HepG2 (cell line): Measurements from ENCODE around the gene TP53I3. TPM values are rescaled to one million over a fixed set of nuclear protein-coding genes. Genes with fewer than 3 reads are reported as not detected.

Source experiments
- FOXC1 ChIP-seq: sonication (generic); formaldehyde crosslinking; IDR thresholded peaks from 2 replicates; pipeline ENCODE4 v1.8.0; 2022; ENCODE audit warnings: mild to moderate bottlenecking, missing genetic modification reagents, borderline replicate concordance
- GABPA ChIP-seq, 2 experiments: IDR thresholded peaks; 2 replicates each; pipeline ENCODE4 v1.6.1; 2011 to 2016; ENCODE audit warnings: low read depth in 2 of 2, low read length in 1 of 2, missing biosample characterization in 1 of 2, missing genetic modification characterization in 1 of 2
- GPN1 ChIP-seq: sonication (generic); formaldehyde crosslinking; IDR thresholded peaks from 2 replicates; pipeline ENCODE4 v1.5.1; 2020; ENCODE audit warnings: missing genetic modification reagents, borderline replicate concordance
- PHF20 ChIP-seq: sonication (generic); formaldehyde crosslinking; IDR thresholded peaks from 2 replicates; pipeline ENCODE4 v1.5.0; 2020; ENCODE audit warnings: mild to moderate bottlenecking, missing genetic modification reagents
- SMC3 ChIP-seq: IDR thresholded peaks from 2 replicates; pipeline ENCODE4 v1.6.1; 2011; ENCODE audit warnings: low read length, improper control_type of control experiment
- TAF1 ChIP-seq: sonication (generic); formaldehyde crosslinking; IDR thresholded peaks from 2 replicates; pipeline ENCODE4 v1.4.0; 2020; ENCODE audit warnings: missing genetic modification reagents
- TCF7 ChIP-seq: sonication (generic); IDR thresholded peaks from 2 replicates; pipeline ENCODE4 v1.6.1; 2016; ENCODE audit warnings: antibody characterized with exemption, low read depth
- ZBTB20 ChIP-seq: sonication (generic); formaldehyde crosslinking; IDR thresholded peaks from 2 replicates; pipeline ENCODE4 v1.8.1; 2023; ENCODE audit warnings: missing genetic modification reagents, low read depth, mild to moderate bottlenecking, borderline replicate concordance
- ZNF350 ChIP-seq: sonication (generic); formaldehyde crosslinking; IDR thresholded peaks from 2 replicates; pipeline ENCODE4 v1.4.0; 2020; ENCODE audit warnings: mild to moderate bottlenecking, low read depth, missing genetic modification reagents, borderline replicate concordance
- ZNF550 ChIP-seq: sonication (generic); formaldehyde crosslinking; IDR thresholded peaks from 2 replicates; pipeline ENCODE4 v1.4.0; 2020; ENCODE audit warnings: mild to moderate bottlenecking, missing genetic modification reagents, borderline replicate concordance
- ZNF569 ChIP-seq: sonication (generic); formaldehyde crosslinking; IDR thresholded peaks from 2 replicates; pipeline ENCODE4 v1.5.0; 2020; ENCODE audit warnings: mild to moderate bottlenecking, missing genetic modification reagents, moderate library complexity, borderline replicate concordance
- ZNF619 ChIP-seq: sonication (generic); formaldehyde crosslinking; IDR thresholded peaks from 2 replicates; pipeline ENCODE4 v1.4.0; 2020; ENCODE audit warnings: mild to moderate bottlenecking, missing genetic modification reagents
- ZNF7 ChIP-seq: IDR thresholded peaks from 2 replicates; pipeline ENCODE4 v1.6.1; 2016; ENCODE audit warnings: missing biosample characterization, missing genetic modification reagents
- ZNF749 ChIP-seq: sonication (generic); formaldehyde crosslinking; IDR thresholded peaks from 2 replicates; pipeline ENCODE4 v1.8.0; 2022; ENCODE audit warnings: mild to moderate bottlenecking, missing genetic modification reagents, moderate library complexity, borderline replicate concordance
- polyA plus RNA-seq, 8 experiments: library from polyadenylated mRNA; depleted of rRNA in 3 of 8; stranded (reverse) in 7 of 8; unstranded in 1 of 8; fragments of >200 nt; fragmentation: Illumina TruSeq in 4 of 8; extraction: Trizol in 4 of 8; gene quantifications; 2 replicates each; pipeline versions ENCODE4 v1.2.1 to v1.2.3, GENCODE V29; 2011 to 2016; ENCODE audit warnings: low read depth in 4 of 8, missing spikeins in 1 of 8, mixed read lengths in 1 of 8; ENCODE audit not compliant: insufficient read depth in 1 of 8
- total RNA-seq, 5 experiments: library from RNA; depleted of rRNA; stranded (reverse); fragments of >200 nt; fragmentation: Illumina TruSeq; extraction: Trizol; gene quantifications; 2 replicates each; pipeline ENCODE4 v1.2.3, GENCODE V29; 2016; ENCODE audit warnings: low read depth in 1 of 5
- TF ChIP-seq, protein P1 (sequence below): sonication (generic); formaldehyde crosslinking; IDR thresholded peaks from 2 replicates; pipeline ENCODE4 v1.9.0; 2021; ENCODE audit warnings: missing genetic modification reagents, borderline replicate concordance
- TF ChIP-seq, protein P2 (sequence below): sonication (generic); formaldehyde crosslinking; IDR thresholded peaks from 2 replicates; pipeline ENCODE4 v1.4.0; 2020; ENCODE audit warnings: missing genetic modification reagents
- TF ChIP-seq, protein P3 (sequence below): IDR thresholded peaks from 2 replicates; pipeline ENCODE4 v1.6.1; 2016; ENCODE audit warnings: missing genetic modification reagents, missing compliant biosample characterization

TP53I3 gene
- total and polyA plus RNA-seq, 2 of the 13 experiments (the other 11 are each of a cell fraction or from before 2014, with no cell fraction given) = 25.0 to 44.1 TPM

DNA sequence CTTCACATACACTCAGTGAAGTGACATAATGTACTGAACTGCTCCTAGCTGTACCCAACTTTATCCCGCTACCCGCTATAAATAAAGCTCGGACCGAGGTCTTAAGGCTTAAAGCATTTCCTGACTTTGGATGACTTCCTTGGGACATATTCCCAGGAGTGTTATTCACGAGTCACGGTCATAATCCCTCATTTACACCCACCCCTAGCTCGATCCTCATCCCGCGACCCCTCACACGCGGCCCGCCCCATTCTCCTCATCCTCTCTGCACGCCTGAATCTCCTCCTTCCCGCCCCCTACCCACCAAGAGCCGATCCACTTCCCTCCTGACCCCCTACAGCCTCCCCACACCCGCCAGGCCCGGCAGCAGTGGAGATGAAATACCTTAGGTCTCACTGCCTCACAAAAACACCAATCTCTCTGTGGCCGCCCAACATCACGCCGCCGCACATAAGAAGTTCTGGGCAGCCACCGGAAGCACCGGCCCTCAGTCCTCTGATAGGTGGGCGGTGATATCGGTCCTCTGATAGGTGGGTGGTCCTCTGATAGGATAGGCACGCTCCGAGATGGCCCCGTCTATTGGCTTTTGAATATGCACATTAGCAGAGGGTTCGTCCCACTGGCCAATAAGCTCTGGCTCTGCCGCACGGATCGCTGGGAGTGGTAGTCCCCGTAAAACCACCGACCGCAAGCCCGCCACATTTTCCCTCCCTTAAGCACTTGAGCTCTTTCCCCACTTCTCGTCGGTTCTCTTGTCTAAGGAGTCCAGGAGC, 37.5 kb downstream of the TP53I3 start, which contains the start of gene WDCP (continued):
- TF ChIP-seq ZNF550 (CRISPR knock-in tag) (no peak), ZBTB20 (CRISPR knock-in tag) (no peak), ZNF569 (CRISPR knock-in tag) (0 out of 2 replicates have a peak, but pooled peaks have one; percentile 53), SMC3 (no peak), ZNF7 (CRISPR knock-in tag) (no peak), TCF7 (no peak), FOXC1 (CRISPR knock-in tag) (no peak), ZNF619 (CRISPR knock-in tag) (peak; percentile 44; the same call in 1 of the 2 replicates), TAF1 (CRISPR knock-in tag) (peak; percentile 95), PHF20 (no peak; the same call in 1 of the 2 replicates), GABPA (IDR thresholded peaks at IDR 0.05; ENCODE audit: low read depth, low read length) (peak; percentile 77), GABPA (CRISPR knock-in tag; IDR thresholded peaks at IDR 0.05; ENCODE audit: low read depth) (peak; percentile 96), ZNF350 (CRISPR knock-in tag) (peak; percentile 79; the same call in 1 of the 2 replicates), GPN1 (no peak), ZNF749 (CRISPR knock-in tag) (0 out of 2 replicates have a peak, but pooled peaks have one; percentile 70)
- TF ChIP-seq, protein P1, sequence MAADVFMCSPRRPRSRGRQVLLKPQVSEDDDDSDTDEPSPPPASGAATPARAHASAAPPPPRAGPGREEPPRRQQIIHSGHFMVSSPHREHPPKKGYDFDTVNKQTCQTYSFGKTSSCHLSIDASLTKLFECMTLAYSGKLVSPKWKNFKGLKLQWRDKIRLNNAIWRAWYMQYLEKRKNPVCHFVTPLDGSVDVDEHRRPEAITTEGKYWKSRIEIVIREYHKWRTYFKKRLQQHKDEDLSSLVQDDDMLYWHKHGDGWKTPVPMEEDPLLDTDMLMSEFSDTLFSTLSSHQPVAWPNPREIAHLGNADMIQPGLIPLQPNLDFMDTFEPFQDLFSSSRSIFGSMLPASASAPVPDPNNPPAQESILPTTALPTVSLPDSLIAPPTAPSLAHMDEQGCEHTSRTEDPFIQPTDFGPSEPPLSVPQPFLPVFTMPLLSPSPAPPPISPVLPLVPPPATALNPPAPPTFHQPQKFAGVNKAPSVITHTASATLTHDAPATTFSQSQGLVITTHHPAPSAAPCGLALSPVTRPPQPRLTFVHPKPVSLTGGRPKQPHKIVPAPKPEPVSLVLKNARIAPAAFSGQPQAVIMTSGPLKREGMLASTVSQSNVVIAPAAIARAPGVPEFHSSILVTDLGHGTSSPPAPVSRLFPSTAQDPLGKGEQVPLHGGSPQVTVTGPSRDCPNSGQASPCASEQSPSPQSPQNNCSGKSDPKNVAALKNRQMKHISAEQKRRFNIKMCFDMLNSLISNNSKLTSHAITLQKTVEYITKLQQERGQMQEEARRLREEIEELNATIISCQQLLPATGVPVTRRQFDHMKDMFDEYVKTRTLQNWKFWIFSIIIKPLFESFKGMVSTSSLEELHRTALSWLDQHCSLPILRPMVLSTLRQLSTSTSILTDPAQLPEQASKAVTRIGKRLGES (CRISPR knock-in tag) = no peak
- TF ChIP-seq, protein P2, sequence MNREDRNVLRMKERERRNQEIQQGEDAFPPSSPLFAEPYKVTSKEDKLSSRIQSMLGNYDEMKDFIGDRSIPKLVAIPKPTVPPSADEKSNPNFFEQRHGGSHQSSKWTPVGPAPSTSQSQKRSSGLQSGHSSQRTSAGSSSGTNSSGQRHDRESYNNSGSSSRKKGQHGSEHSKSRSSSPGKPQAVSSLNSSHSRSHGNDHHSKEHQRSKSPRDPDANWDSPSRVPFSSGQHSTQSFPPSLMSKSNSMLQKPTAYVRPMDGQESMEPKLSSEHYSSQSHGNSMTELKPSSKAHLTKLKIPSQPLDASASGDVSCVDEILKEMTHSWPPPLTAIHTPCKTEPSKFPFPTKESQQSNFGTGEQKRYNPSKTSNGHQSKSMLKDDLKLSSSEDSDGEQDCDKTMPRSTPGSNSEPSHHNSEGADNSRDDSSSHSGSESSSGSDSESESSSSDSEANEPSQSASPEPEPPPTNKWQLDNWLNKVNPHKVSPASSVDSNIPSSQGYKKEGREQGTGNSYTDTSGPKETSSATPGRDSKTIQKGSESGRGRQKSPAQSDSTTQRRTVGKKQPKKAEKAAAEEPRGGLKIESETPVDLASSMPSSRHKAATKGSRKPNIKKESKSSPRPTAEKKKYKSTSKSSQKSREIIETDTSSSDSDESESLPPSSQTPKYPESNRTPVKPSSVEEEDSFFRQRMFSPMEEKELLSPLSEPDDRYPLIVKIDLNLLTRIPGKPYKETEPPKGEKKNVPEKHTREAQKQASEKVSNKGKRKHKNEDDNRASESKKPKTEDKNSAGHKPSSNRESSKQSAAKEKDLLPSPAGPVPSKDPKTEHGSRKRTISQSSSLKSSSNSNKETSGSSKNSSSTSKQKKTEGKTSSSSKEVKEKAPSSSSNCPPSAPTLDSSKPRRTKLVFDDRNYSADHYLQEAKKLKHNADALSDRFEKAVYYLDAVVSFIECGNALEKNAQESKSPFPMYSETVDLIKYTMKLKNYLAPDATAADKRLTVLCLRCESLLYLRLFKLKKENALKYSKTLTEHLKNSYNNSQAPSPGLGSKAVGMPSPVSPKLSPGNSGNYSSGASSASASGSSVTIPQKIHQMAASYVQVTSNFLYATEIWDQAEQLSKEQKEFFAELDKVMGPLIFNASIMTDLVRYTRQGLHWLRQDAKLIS = no peak
- TF ChIP-seq, protein P3, sequence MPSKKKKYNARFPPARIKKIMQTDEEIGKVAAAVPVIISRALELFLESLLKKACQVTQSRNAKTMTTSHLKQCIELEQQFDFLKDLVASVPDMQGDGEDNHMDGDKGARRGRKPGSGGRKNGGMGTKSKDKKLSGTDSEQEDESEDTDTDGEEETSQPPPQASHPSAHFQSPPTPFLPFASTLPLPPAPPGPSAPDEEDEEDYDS = peak; percentile 99
